IMR-90 (cell line): ENCODE data around the gene SHISA2. TPM values are rescaled to one million over a fixed set of nuclear protein-coding genes. Genes with fewer than 3 reads are reported as not detected.
A peak's percentile ranks its signal among the peaks of the same experiment; 100 is the strongest.

Experiments
- ATAC-seq: fragments of 200-7000 bp; cut with Tn5 transposase; 2 replicates; pipeline ENCODE4 v1.9.1; 2020; ENCODE audit warnings: low read depth, mild to moderate bottlenecking, moderate library complexity
- BruUV-seq: library from RNA; stranded (reverse); fragments of 400-500 nt; replicated peaks from 2 replicates; lab custom pipeline; 2021; lab: Mats Ljungman, UMichigan
- CTCF ChIA-PET: fragments of 300-600 bp; formaldehyde crosslinking; extraction: SDS; loops from one replicate; lab custom pipeline; 2021; ENCODE audit warnings: antibody characterized with exemption; lab: Yijun Ruan, JAX
- POLR2A ChIA-PET: fragments of 300-600 bp; sonication (Branson Sonifier 250); formaldehyde crosslinking; loops from one replicate; lab custom pipeline; 2022; ENCODE audit warnings: antibody characterized with exemption; ENCODE audit not compliant: unreplicated experiment; lab: Charles Lee
- DNase-seq: peaks from one replicate; pipeline ENCODE4 v3.0.0; 2013
- H2AFZ ChIP-seq: replicated peaks from 2 replicates; pipeline ENCODE3; 2013; ENCODE audit warnings: low read length, mild to moderate bottlenecking; ENCODE audit not compliant: poor library complexity
- H2AK5ac ChIP-seq: 2 replicates; pipeline ENCODE4 v1.6.1; 2013; ENCODE audit warnings: low read depth, low read length, inconsistent platforms
- H2AK9ac ChIP-seq: replicated peaks from 2 replicates; pipeline ENCODE3; 2013; ENCODE audit warnings: mild to moderate bottlenecking, low read depth, low read length, moderate library complexity; ENCODE audit not compliant: poor library complexity
- H2BK120ac ChIP-seq: 2 replicates; pipeline ENCODE4 v1.6.1; 2013; ENCODE audit warnings: low read depth, low read length, inconsistent platforms
- H2BK15ac ChIP-seq: 3 replicates; pipeline ENCODE4 v1.6.1; 2013; ENCODE audit warnings: low read depth, low read length, inconsistent platforms
- H2BK20ac ChIP-seq: 2 replicates; pipeline ENCODE4 v1.6.1; 2013; ENCODE audit warnings: low read depth, mild to moderate bottlenecking, inconsistent platforms, low read length, moderate library complexity
- H2BK5ac ChIP-seq: 2 replicates; pipeline ENCODE4 v1.6.1; 2013; ENCODE audit warnings: mild to moderate bottlenecking, low read depth, low read length, inconsistent platforms; ENCODE audit not compliant: poor library complexity, severe bottlenecking
- H3K14ac ChIP-seq: replicated peaks from 2 replicates; pipeline ENCODE4 v1.6.1; 2013; ENCODE audit warnings: low read depth, low read length, inconsistent platforms
- H3K18ac ChIP-seq: 2 replicates; pipeline ENCODE4 v1.6.1; 2013; ENCODE audit warnings: low read depth, low read length, control low read depth
- H3K23ac ChIP-seq: 2 replicates; pipeline ENCODE4 v1.6.1; 2013; ENCODE audit warnings: low read depth, low read length, inconsistent platforms
- H3K27ac ChIP-seq: 2 replicates; pipeline ENCODE4 v1.5.1; 2013; ENCODE audit warnings: mild to moderate bottlenecking, control low read depth, low read length; ENCODE audit not compliant: insufficient read depth
- H3K27me3 ChIP-seq: 2 replicates; pipeline ENCODE4 v1.6.1; 2013; ENCODE audit warnings: low read length; ENCODE audit not compliant: control insufficient read depth, insufficient read depth
- H3K36me3 ChIP-seq: 2 replicates; pipeline ENCODE4 v1.6.1; 2013; ENCODE audit warnings: low read length, mixed read lengths; ENCODE audit not compliant: control insufficient read depth, insufficient read depth
- H3K4ac ChIP-seq: 2 replicates; pipeline ENCODE4 v1.6.1; 2013; ENCODE audit warnings: low read depth, low read length, inconsistent platforms
- H3K4me1 ChIP-seq: 2 replicates; pipeline ENCODE4 v1.6.1; 2013; ENCODE audit warnings: low read length, mixed read lengths; ENCODE audit not compliant: control insufficient read depth, insufficient read depth
- H3K4me2 ChIP-seq: 2 replicates; pipeline ENCODE4 v1.6.1; 2013; ENCODE audit warnings: low read depth, mild to moderate bottlenecking, control low read depth, low read length, moderate library complexity
- H3K4me3 ChIP-seq: 2 replicates; pipeline ENCODE4 v1.5.1; 2013; ENCODE audit warnings: low read depth, mild to moderate bottlenecking, control low read depth, low read length, moderate library complexity; ENCODE audit not compliant: insufficient read depth
- H3K56ac ChIP-seq: 2 replicates; pipeline ENCODE4 v1.6.1; 2013; ENCODE audit warnings: low read length, inconsistent platforms; ENCODE audit not compliant: insufficient read depth; ENCODE audit errors: extremely low read depth
- H3K79me1 ChIP-seq, 2 experiments: 2 replicates each; pipeline ENCODE4 v1.6.1; 2013; ENCODE audit warnings: low read length in 2 of 2, inconsistent platforms in 1 of 2, low read depth in 1 of 2
- H3K9ac ChIP-seq: 2 replicates; pipeline ENCODE4 v1.6.1; 2013; ENCODE audit warnings: low read depth, low read length, control low read depth
- H3K9me1 ChIP-seq: 2 replicates; pipeline ENCODE4 v1.6.1; 2013; ENCODE audit warnings: low read length, inconsistent platforms; ENCODE audit not compliant: insufficient read depth
- H3K9me3 ChIP-seq: 2 replicates; pipeline ENCODE4 v1.6.1; 2013; ENCODE audit warnings: low read length; ENCODE audit not compliant: control insufficient read depth, insufficient read depth
- H4K20me1 ChIP-seq: 2 replicates; pipeline ENCODE4 v1.6.1; 2013; ENCODE audit warnings: low read length, inconsistent platforms; ENCODE audit not compliant: insufficient read depth
- H4K5ac ChIP-seq: 2 replicates; pipeline ENCODE4 v1.6.1; 2013; ENCODE audit warnings: mild to moderate bottlenecking, low read depth, low read length, control low read depth
- H4K8ac ChIP-seq, 2 experiments: 2 replicates each; pipeline ENCODE4 v1.6.1; 2013; ENCODE audit warnings: low read depth in 2 of 2, low read length in 2 of 2, control low read depth in 1 of 2, inconsistent platforms in 1 of 2
- H4K91ac ChIP-seq: 2 replicates; pipeline ENCODE4 v1.6.1; 2013; ENCODE audit warnings: low read depth, low read length, inconsistent platforms; ENCODE audit not compliant: insufficient read depth
- MAZ ChIP-seq: IDR thresholded peaks from 2 replicates; pipeline ENCODE4 v1.6.1; 2012; ENCODE audit warnings: low read depth, mild to moderate bottlenecking, low read length, improper control_type of control experiment, moderate library complexity, borderline replicate concordance
- NFE2L2 ChIP-seq: fragments of 150-350 bp; IDR thresholded peaks from 2 replicates; pipeline ENCODE4 v1.6.1; 2016; ENCODE audit warnings: low read depth, mild to moderate bottlenecking, low read length
- SMC3 ChIP-seq: fragments of 150-350 bp; IDR thresholded peaks from 2 replicates; pipeline ENCODE4 v1.6.1; 2016; ENCODE audit warnings: low read depth, mild to moderate bottlenecking, antibody characterized with exemption, low read length, moderate library complexity
- WGBS, 2 experiments: methylation state at CpG; one replicate each; pipeline versions ENCODE4 v1.1.5 to v1.1.7; 2013; ENCODE audit warnings: missing lambda C conversion rate in 2 of 2; ENCODE audit not compliant: insufficient read length in 1 of 2; ENCODE audit errors: extremely low coverage in 2 of 2; 5-methylcytosine and 5-hydroxymethylcytosine counted together
- dilution Hi-C: fragments of 300-500 bp; cut with HindIII; formaldehyde crosslinking; loops from one replicate; pipeline ENCODE4 v1.14.3; 2018; ENCODE audit warnings: low sequenced_read_pairs; ENCODE audit not compliant: unreplicated experiment
- in situ Hi-C: fragments of 300-500 bp; cut with MboI; formaldehyde crosslinking; loops from 3 replicates; pipeline ENCODE4 v1.14.3; 2019; ENCODE audit warnings: low sequenced_read_pairs, inconsistent platforms, mixed read lengths
- intact Hi-C: fragments of 100-400 bp; cut with micrococcal nuclease; formaldehyde crosslinking; loops from 2 replicates; pipeline ENCODE4 v1.10.0; 2022
- polyA plus RNA-seq, 3 experiments: library from polyadenylated mRNA; depleted of rRNA; stranded (reverse); fragments of >200 nt; gene quantifications; 2 replicates each; pipeline ENCODE4 v1.2.3, GENCODE V29; 2012; ENCODE audit warnings: low replicate concordance in 1 of 3
- total RNA-seq: library from RNA; depleted of rRNA; stranded (reverse); fragments of >200 nt; gene quantifications from 2 replicates; pipeline ENCODE4 v1.2.3, GENCODE V29; 2012

SHISA2 gene
- total and polyA plus RNA-seq, 2 of the 4 experiments (the other 2 are of a cell fraction) = not detected

DNA sequence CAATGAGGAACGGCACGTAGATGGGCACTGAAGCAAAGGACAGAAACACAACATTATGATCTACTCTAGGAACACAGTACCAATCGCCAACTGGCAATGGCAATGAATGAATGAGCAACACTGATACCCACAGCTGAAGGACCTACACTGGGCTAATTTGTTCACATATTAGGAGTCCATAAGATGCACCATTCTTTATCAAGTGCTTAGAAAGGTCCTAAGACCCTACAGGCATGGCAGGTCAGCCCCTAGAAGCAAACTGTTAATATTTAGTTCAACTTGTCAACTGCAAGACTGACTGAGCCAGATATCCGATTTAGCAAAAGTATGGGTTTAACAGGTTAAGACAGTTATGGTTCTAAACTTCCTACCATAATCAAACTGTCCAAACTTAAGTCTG lies 4.8 kb downstream of the SHISA2 start:
- Histone ChIP-seq H2AFZ (peak overlapping the region; percentile 8), H3K27me3 (peaks cover 34% of the 10 kb centered on the region), H3K27ac (no peak overlapping the region), H2BK5ac (no peak overlapping the region), H3K56ac (no peak overlapping the region), H4K5ac (no peak overlapping the region), H3K79me1 (no peaks in the 10 kb centered on the region), H3K9me1 (no peaks in the 10 kb centered on the region), H3K23ac (no peak overlapping the region), H2BK15ac (no peak overlapping the region), H2AK5ac (no peak overlapping the region), H3K4ac (no peak overlapping the region), H3K18ac (no peak overlapping the region), H3K4me1 (no peaks in the 10 kb centered on the region), H3K14ac (no peak overlapping the region), H3K4me3 (no peak overlapping the region), H3K9me3 (no peaks in the 10 kb centered on the region; the same call in 1 of the 2 replicates), H3K36me3 (no peaks in the 10 kb centered on the region), H4K20me1 (no peaks in the 10 kb centered on the region), H2BK20ac (no peak overlapping the region), H3K9ac (no peak overlapping the region), H3K4me2 (no peak overlapping the region), H4K91ac (no peak overlapping the region), H2BK120ac (no peak overlapping the region), H2AK9ac (no peak overlapping the region), H4K8ac (no peak overlapping the region)
- CTCF ChIA-PET = no interaction called here
- WGBS, 2 experiments = 83% methylated on average over 1 of the region's 4 CpGs; no CpG with 5 or more reads in 1 of the 2 experiments
- intact Hi-C loops (no loop called here), in situ Hi-C loops (no loop called here), dilution Hi-C loops (no loop called here)
- BruUV-seq = no TSS peak
- TF ChIP-seq SMC3 = no peak
- TF ChIP-seq MAZ = no peak
- TF ChIP-seq NFE2L2 = no peak
- ATAC-seq = no peak
- no peak for DNase-seq
- POLR2A ChIA-PET = no interaction called here
